H54 (cell line): Measurements from ENCODE around the gene KLHL29.
A peak's percentile ranks its signal among the peaks of the same experiment; 100 is the strongest.

ENCODE experiments used
- DNase-seq: peaks from one replicate; pipeline ENCODE4 v3.0.0; 2011; ENCODE audit warnings: low spot score, mixed read lengths; ENCODE audit not compliant: insufficient read length
- FAIRE-seq: peaks from 3 replicates; lab custom pipeline; 2011; peaks lifted over from hg19 to GRCh38; lab: Jason Lieb, UNC
- POLR2A ChIP-seq: IDR thresholded peaks from 2 replicates; pipeline ENCODE4 v1.6.1; 2011; ENCODE audit warnings: low read depth, mild to moderate bottlenecking, low read length

KLHL29 gene

GRCh38 chr2:23595021-23595420 lies 210.0 kb downstream of the KLHL29 start:
- DNase-seq (no peak), FAIRE-seq (no peak)
- TF ChIP-seq POLR2A: no peak

- DNase-seq: peak; percentile 45
- TF ChIP-seq POLR2A: no peak
- FAIRE-seq: no peak
Observed at GRCh38 chr2:23595601-23596251, 210.7 kb downstream of the KLHL29 start.

- no peak for TF ChIP-seq POLR2A
- FAIRE-seq (no peak), DNase-seq (no peak)
Observed at GRCh38 chr2:23596316-23596885, 211.4 kb downstream of the KLHL29 start.

GRCh38 chr2:23597687-23598086 lies 212.7 kb downstream of the KLHL29 start:
- TF ChIP-seq POLR2A: no peak
- DNase-seq (no peak), FAIRE-seq (no peak)

- FAIRE-seq: no peak
- no peak for DNase-seq
- no peak for TF ChIP-seq POLR2A
Observed at GRCh38 chr2:23599006-23599405, 214.0 kb downstream of the KLHL29 start.

- DNase-seq (no peak), FAIRE-seq (no peak)
- no peak for TF ChIP-seq POLR2A
Observed at GRCh38 chr2:23599667-23600066, 214.7 kb downstream of the KLHL29 start.

GRCh38 chr2:23600346-23600745 lies 215.4 kb downstream of the KLHL29 start:
- no peak for TF ChIP-seq POLR2A
- FAIRE-seq (no peak), DNase-seq (no peak)

GRCh38 chr2:23601301-23601965 lies 216.5 kb downstream of the KLHL29 start:
- TF ChIP-seq POLR2A: no peak
- FAIRE-seq (no peak), DNase-seq (no peak)

- DNase-seq (peak; percentile 64), FAIRE-seq (no peak)
- no peak for TF ChIP-seq POLR2A
Observed at GRCh38 chr2:23602116-23602515, 217.1 kb downstream of the KLHL29 start.

- TF ChIP-seq POLR2A: no peak
- no peak for FAIRE-seq
- DNase-seq: no peak
Observed at GRCh38 chr2:23603156-23603555, 218.2 kb downstream of the KLHL29 start.

- no peak for TF ChIP-seq POLR2A
- FAIRE-seq: no peak
Observed at GRCh38 chr2:23603581-23603980, 218.6 kb downstream of the KLHL29 start.

GRCh38 chr2:23604731-23605130 lies 219.8 kb downstream of the KLHL29 start:
- TF ChIP-seq POLR2A: no peak
- DNase-seq (no peak), FAIRE-seq (no peak)

More at GRCh38 chr2:23603581-23603980, 218.6 kb downstream of the KLHL29 start:
- DNase-seq: no peak

- DNase-seq: no peak
- TF ChIP-seq POLR2A: no peak
Observed at GRCh38 chr2:23605236-23605635, 220.3 kb downstream of the KLHL29 start.

GRCh38 chr2:23606196-23606595 lies 221.2 kb downstream of the KLHL29 start:
- FAIRE-seq: no peak
- TF ChIP-seq POLR2A: no peak
- no peak for DNase-seq

More at GRCh38 chr2:23605236-23605635, 220.3 kb downstream of the KLHL29 start:
- FAIRE-seq: no peak
